WI38 (cell line): ENCODE results near the gene KRI1.

ENCODE experiments used
- H3K4me3 ChIP-seq: 2 replicates; pipeline ENCODE4 v1.5.1; 2011; ENCODE audit warnings: low read depth, mild to moderate bottlenecking, control low read depth, low read length
- CTCF ChIP-seq: IDR thresholded peaks from 2 replicates; pipeline ENCODE4 v1.5.1; 2012; ENCODE audit warnings: low read depth, mild to moderate bottlenecking, control low read depth, low read length

The KRI1 gene

DNA sequence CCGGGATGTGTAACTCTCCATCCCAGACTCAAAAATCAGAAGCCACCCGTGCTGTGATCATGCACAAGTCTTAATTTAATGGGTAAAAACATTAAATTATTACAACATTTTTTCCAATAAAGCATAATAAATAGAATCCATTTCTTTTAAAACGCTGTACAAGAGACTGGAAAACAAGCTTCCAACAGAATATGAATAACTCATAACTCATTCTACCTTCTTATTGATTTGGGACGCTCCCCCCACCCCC is 523 bp upstream of the KRI1 start:
- peak overlapping the region; percentile 92 for H3K4me3 ChIP-seq
- TF ChIP-seq CTCF, result no peak

DNA sequence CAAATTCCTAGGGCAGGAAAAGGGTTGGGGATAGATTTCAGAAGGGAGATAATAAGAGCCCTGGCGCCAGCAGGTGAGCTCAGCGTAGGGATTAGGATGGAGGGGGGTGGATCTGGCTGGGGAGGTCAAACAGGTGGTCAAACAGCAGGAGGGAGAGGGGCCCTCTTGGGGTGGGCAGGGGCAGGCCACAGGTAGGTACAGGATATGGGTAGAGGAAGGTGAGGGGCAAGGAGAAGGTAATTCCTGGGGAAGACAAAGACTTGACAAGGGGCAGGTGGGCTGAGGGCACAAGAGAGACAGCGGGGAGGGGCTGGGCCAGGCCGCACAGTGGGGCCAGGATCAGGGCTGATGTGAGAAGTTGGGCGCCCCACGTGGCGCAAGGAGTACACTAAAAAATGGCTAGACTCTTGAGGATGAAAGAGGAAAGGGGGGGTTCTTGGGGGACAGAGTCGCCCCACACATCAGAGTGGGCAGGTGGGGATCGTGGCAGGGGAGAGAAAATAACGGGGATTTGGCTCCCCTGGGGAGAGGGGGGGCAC is 713 bp downstream of the KRI1 start:
- H3K4me3 ChIP-seq, result peak overlapping the region; percentile 92

DNA sequence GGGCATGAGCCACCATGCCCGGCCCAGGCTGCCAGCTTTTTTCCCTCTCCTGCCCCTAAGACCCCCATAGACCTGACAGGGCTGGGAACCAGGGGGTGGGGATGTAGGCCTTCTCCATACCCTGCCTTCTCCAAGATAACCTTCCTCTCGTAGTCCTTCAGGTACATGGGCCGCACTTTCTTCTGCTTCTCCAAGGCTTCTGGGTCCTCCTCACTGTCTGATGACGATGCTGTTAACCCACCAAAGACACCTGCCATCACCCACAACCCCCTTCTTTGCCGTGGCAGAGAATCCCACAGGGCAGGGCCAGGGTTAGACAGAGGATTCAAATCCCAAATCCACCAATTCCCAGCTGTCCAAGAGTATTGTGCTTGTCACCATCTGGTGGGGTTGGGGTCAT is 3.2 kb downstream of the KRI1 start:
- no peak for TF ChIP-seq CTCF
- no peak overlapping the region for H3K4me3 ChIP-seq

More for the DNA sequence above, 713 bp downstream of the KRI1 start:
- peak; percentile 8; the same call in 1 of the 2 replicates for TF ChIP-seq CTCF

DNA sequence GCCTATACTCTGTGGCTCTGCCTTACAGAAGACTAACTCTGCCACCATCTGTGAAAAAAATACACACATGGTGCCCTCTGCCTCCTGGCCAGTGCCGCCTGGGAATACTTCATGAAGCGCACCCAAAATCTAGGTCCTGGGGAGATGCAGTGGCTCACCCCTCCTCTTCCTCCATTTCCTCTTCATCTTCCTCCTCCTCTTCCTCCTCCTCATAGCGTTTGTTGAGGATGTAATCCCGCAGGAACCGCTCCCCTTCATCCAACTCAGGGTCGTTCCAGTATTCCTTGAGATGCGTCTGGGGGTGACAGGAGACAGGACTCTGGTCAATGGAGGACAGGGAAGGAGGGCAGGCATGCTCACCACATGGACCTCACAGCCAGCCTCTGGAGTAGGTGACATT is 5.7 kb downstream of the KRI1 start:
- no peak overlapping the region for H3K4me3 ChIP-seq
- no peak for TF ChIP-seq CTCF

GRCh38 chr19:10557603-10558197 is 8.1 kb downstream of the KRI1 start:
- H3K4me3 ChIP-seq, result no peak overlapping the region
- TF ChIP-seq CTCF, result no peak

GRCh38 chr19:10555610-10555973 is 10.2 kb downstream of the KRI1 start:
- no peak for TF ChIP-seq CTCF
- no peak overlapping the region for H3K4me3 ChIP-seq

GRCh38 chr19:10554760-10555609 is 10.8 kb downstream of the KRI1 start:
- no peak overlapping the region for H3K4me3 ChIP-seq
- TF ChIP-seq CTCF, result no peak
